Smooth muscle cell (in vitro differentiated cells): Measurements from ENCODE around the gene ITPR1. TPM values are rescaled to one million over a fixed set of nuclear protein-coding genes. Genes with fewer than 3 reads are reported as not detected.

Experiments
- DNase-seq: peaks from one replicate; lab custom pipeline; 2025; ENCODE audit not compliant: unreplicated experiment; lab: John Stamatoyannopoulos, UW
- H2AFZ ChIP-seq: fragments of 200-600 bp; sonication (generic); 2 replicates; pipeline ENCODE4 v1.6.0; 2016; ENCODE audit warnings: antibody characterized with exemption, low read depth, mild to moderate bottlenecking
- H3F3A ChIP-seq: fragments of 200-600 bp; sonication (generic); 2 replicates; pipeline ENCODE4 v1.6.0; 2017; ENCODE audit warnings: antibody characterized with exemption, low read depth
- H3K27ac ChIP-seq: fragments of 200-600 bp; sonication (generic); 2 replicates; pipeline ENCODE4 v1.5.1; 2016; ENCODE audit warnings: low read depth, mild to moderate bottlenecking
- H3K27me3 ChIP-seq: fragments of 200-600 bp; sonication (generic); 2 replicates; pipeline ENCODE4 v1.6.1; 2016; ENCODE audit warnings: low read depth, mild to moderate bottlenecking
- H3K36me3 ChIP-seq: fragments of 200-600 bp; sonication (generic); 2 replicates; pipeline ENCODE4 v1.5.1; 2016; ENCODE audit warnings: low read depth
- H3K4me1 ChIP-seq: fragments of 200-600 bp; sonication (generic); 2 replicates; pipeline ENCODE4 v1.5.1; 2016; ENCODE audit warnings: low read depth
- H3K4me2 ChIP-seq: fragments of 200-600 bp; sonication (generic); 2 replicates; pipeline ENCODE4 v1.6.0; 2016; ENCODE audit warnings: mild to moderate bottlenecking
- H3K4me3 ChIP-seq: fragments of 200-600 bp; sonication (generic); 2 replicates; pipeline ENCODE4 v1.5.1; 2016; ENCODE audit warnings: mild to moderate bottlenecking
- H3K79me2 ChIP-seq: fragments of 200-600 bp; sonication (generic); 2 replicates; pipeline ENCODE4 v1.6.0; 2016; ENCODE audit warnings: low read depth, mild to moderate bottlenecking
- H3K9ac ChIP-seq: fragments of 200-600 bp; sonication (generic); 2 replicates; pipeline ENCODE4 v1.6.0; 2016; ENCODE audit warnings: low read depth
- H3K9me3 ChIP-seq: fragments of 200-600 bp; sonication (generic); replicated peaks from 2 replicates; pipeline ENCODE4 v1.5.1; 2016; ENCODE audit warnings: low read depth
- H4K20me1 ChIP-seq: fragments of 200-600 bp; sonication (generic); 2 replicates; pipeline ENCODE4 v1.6.0; 2016; ENCODE audit warnings: low read depth
- WGBS: methylation state at CpG from one replicate; pipeline ENCODE4 v1.1.7; 2016; ENCODE audit warnings: low lambda C conversion rate; 5-methylcytosine and 5-hydroxymethylcytosine counted together
- polyA plus RNA-seq: library from polyadenylated mRNA; unstranded; fragments of >200 nt; fragmentation: Nextera tagmentation; extraction: Ambion mirVana; gene quantifications from 2 replicates; pipeline ENCODE4 v1.2.1, GENCODE V29; 2016
- total RNA-seq: library from RNA; depleted of rRNA; stranded (reverse); fragments of >200 nt; gene quantifications from 2 replicates; pipeline ENCODE4 v1.2.3, GENCODE V29; 2014
- TF ChIP-seq, protein P1 (sequence below): fragments of 200-600 bp; sonication (generic); IDR thresholded peaks from 2 replicates; pipeline ENCODE4 v1.5.1; 2017; ENCODE audit warnings: borderline replicate concordance, mild to moderate bottlenecking, antibody characterized with exemption; ENCODE audit not compliant: insufficient read depth, poor library complexity, severe bottlenecking

The ITPR1 gene
- total and polyA plus RNA-seq, 2 experiments from 2014 or later = 16.4 to 28.6 TPM

DNA sequence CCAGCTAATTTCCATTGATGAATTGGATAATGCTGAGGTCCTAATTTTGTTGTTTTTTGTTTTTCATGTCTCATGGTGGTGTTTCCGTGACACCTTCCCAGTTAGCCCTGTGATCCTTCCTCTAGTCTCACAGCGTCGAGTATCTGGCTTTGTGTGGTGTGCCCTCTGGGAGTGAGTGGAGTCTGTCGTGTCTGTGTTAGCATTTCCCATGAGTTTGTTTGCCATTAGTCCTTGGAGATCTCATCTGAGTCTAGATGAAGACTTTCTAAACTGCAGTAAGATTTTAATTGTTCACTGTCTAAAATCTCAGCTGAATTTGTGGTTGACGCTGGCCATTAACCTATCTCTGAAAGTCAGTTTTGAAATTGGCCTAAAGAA, 224.2 kb downstream of the ITPR1 start:
- peak overlapping the region; percentile 84 for H3K27ac ChIP-seq
- H3K9me3 ChIP-seq = no peaks in the 10 kb centered on the region
- peak overlapping the region; percentile 20 for H3K4me2 ChIP-seq
- H3K79me2 ChIP-seq = no peaks in the 10 kb centered on the region
- H3K4me3 ChIP-seq = no peak overlapping the region
- H3K36me3 ChIP-seq = no peaks in the 10 kb centered on the region
- WGBS = 40% methylated on average over 5 of the region's 5 CpGs
- TF ChIP-seq, protein P1, sequence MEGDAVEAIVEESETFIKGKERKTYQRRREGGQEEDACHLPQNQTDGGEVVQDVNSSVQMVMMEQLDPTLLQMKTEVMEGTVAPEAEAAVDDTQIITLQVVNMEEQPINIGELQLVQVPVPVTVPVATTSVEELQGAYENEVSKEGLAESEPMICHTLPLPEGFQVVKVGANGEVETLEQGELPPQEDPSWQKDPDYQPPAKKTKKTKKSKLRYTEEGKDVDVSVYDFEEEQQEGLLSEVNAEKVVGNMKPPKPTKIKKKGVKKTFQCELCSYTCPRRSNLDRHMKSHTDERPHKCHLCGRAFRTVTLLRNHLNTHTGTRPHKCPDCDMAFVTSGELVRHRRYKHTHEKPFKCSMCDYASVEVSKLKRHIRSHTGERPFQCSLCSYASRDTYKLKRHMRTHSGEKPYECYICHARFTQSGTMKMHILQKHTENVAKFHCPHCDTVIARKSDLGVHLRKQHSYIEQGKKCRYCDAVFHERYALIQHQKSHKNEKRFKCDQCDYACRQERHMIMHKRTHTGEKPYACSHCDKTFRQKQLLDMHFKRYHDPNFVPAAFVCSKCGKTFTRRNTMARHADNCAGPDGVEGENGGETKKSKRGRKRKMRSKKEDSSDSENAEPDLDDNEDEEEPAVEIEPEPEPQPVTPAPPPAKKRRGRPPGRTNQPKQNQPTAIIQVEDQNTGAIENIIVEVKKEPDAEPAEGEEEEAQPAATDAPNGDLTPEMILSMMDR = no peak
- peak overlapping the region; percentile 62 for H3K9ac ChIP-seq
- H4K20me1 ChIP-seq = no peaks in the 10 kb centered on the region
- H3K4me1 ChIP-seq = peaks cover 21% of the 10 kb centered on the region
- no peak for DNase-seq
- H2AFZ ChIP-seq = peak overlapping the region; percentile 2
- H3F3A ChIP-seq = peaks cover 3% of the 10 kb centered on the region
- H3K27me3 ChIP-seq = no peaks in the 10 kb centered on the region

DNA sequence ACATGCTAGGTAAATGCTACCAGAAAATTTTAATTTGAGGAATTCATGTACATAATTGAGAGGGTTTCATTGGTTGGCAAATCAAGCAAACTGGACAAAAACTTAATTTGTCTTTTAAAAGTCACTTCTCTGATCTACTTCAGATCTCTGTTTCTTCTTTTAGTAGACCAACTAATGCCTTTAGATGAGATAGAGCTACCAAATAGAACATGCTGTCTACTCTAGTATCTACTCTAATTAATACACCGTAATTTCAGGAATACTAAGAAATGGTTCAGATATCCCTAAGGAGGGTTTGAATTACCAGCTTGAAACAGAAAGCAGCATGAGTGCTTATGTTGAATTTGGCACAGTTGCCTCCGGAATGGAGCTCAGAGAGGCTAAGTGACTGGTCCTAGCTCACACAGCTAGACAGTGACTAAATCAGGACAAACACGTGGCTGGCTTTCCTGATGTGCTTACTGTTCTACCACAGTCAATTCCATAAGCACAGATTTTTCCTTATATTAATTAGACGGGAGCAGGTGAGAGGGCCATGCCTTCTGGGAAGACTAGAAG, 225.1 kb downstream of the ITPR1 start:
- Histone ChIP-seq H3K27ac (peak overlapping the region; percentile 29), H3K4me3 (no peak overlapping the region), H3K27me3 (no peaks in the 10 kb centered on the region), H4K20me1 (no peaks in the 10 kb centered on the region), H2AFZ (peak overlapping the region; percentile 2), H3K79me2 (no peaks in the 10 kb centered on the region), H3K4me2 (no peak overlapping the region), H3K9ac (no peak overlapping the region), H3K36me3 (no peaks in the 10 kb centered on the region), H3K9me3 (no peaks in the 10 kb centered on the region), H3K4me1 (peaks cover 23% of the 10 kb centered on the region), H3F3A (peaks cover 12% of the 10 kb centered on the region)
- TF ChIP-seq, protein P1 = no peak
- WGBS = 90% methylated on average over 4 of the region's 4 CpGs
- no peak for DNase-seq

DNA sequence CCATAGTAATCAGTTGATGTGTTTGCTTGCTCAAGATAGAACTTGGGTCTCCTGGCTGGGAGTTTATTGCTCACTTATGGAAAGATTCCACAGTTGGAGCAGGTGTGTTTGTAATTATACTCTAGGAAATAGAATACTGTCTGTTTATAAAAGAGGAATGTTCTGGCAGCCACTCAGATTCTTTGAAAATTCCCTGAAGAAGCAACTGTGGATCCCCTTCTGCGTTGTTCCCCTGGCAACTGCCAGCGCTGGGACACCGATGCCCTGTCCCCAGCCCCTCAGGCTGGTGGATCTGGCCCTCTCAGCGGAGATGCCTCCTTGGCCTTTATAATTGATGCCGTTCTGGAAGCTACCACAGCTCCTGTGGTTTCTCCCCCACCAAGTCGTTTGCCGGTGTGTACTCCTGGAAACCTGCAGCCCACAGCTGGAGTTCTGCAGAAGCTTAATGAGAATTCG, 225.9 kb downstream of the ITPR1 start:
- H3K27ac ChIP-seq = no peak overlapping the region
- no peak for DNase-seq
- H3K4me2 ChIP-seq = no peak overlapping the region

More for the DNA sequence above, 225.9 kb downstream of the ITPR1 start:
- Histone ChIP-seq H2AFZ (no peak overlapping the region), H3K36me3 (no peaks in the 10 kb centered on the region), H3K79me2 (no peaks in the 10 kb centered on the region), H4K20me1 (no peaks in the 10 kb centered on the region), H3K9me3 (no peaks in the 10 kb centered on the region), H3F3A (peaks cover 12% of the 10 kb centered on the region), H3K9ac (no peak overlapping the region), H3K27me3 (no peaks in the 10 kb centered on the region), H3K4me1 (peaks cover 23% of the 10 kb centered on the region), H3K4me3 (no peak overlapping the region)
- WGBS = 70% methylated on average over 8 of the region's 8 CpGs
- TF ChIP-seq, protein P1 = no peak
